Cerebellar cortex (tissue), 1 donor: ENCODE results near the gene BATF.
A peak's percentile ranks its signal among the peaks of the same experiment; 100 is the strongest.

Experiments used
- DNase-seq: peaks from one replicate; pipeline ENCODE4 v3.0.0-alpha.2; 2015; ENCODE audit warnings: low spot score

BATF gene

GRCh38 chr14:75535164-75535898 is 13.1 kb downstream of the BATF start:
- no peak for DNase-seq

GRCh38 chr14:75537071-75537470 is 14.8 kb downstream of the BATF start:
- no peak for DNase-seq

- no peak for DNase-seq
These were observed 16.9 kb downstream of the BATF start for GRCh38 chr14:75539162-75539560.

- DNase-seq = no peak
These were observed 17.6 kb downstream of the BATF start for GRCh38 chr14:75539561-75540478.

GRCh38 chr14:75540479-75540851 is 18.2 kb downstream of the BATF start:
- no peak for DNase-seq

GRCh38 chr14:75542588-75543091 is 20.4 kb downstream of the BATF start:
- DNase-seq = no peak

- DNase-seq = no peak
These were observed 21.0 kb downstream of the BATF start for GRCh38 chr14:75543253-75543652.

GRCh38 chr14:75543786-75544185 is 21.5 kb downstream of the BATF start:
- no peak for DNase-seq

GRCh38 chr14:75545907-75546306 is 23.6 kb downstream of the BATF start:
- DNase-seq = no peak

GRCh38 chr14:75547552-75548250 is 25.4 kb downstream of the BATF start:
- DNase-seq = no peak

- no peak for DNase-seq
These were observed 26.3 kb downstream of the BATF start for GRCh38 chr14:75548544-75548943.

GRCh38 chr14:75549169-75549568 is 26.9 kb downstream of the BATF start:
- no peak for DNase-seq

- no peak for DNase-seq
These were observed 28.8 kb downstream of the BATF start for GRCh38 chr14:75551021-75551420.

GRCh38 chr14:75553157-75553556 is 30.9 kb downstream of the BATF start:
- DNase-seq = no peak

GRCh38 chr14:75553761-75554364 is 31.6 kb downstream of the BATF start:
- no peak for DNase-seq

GRCh38 chr14:75554482-75554881 is 32.2 kb downstream of the BATF start:
- no peak for DNase-seq

- DNase-seq = no peak
These were observed 36.2 kb downstream of the BATF start for GRCh38 chr14:75558440-75558839.

- no peak for DNase-seq
These were observed 36.8 kb downstream of the BATF start for GRCh38 chr14:75559045-75559444.

GRCh38 chr14:75559451-75560222 is 37.4 kb downstream of the BATF start:
- DNase-seq = no peak

GRCh38 chr14:75561013-75561432 is 38.8 kb downstream of the BATF start:
- DNase-seq = peak; percentile 57

GRCh38 chr14:75562089-75562488 is 39.8 kb downstream of the BATF start:
- DNase-seq = no peak
